Ammon's horn (tissue), 1 donor: ENCODE measurements around the gene HEPACAM.

Experiments used
- DNase-seq: peaks from one replicate; pipeline ENCODE4 v3.0.0-alpha.2; 2016; ENCODE audit warnings: low spot score

The HEPACAM gene

GRCh38 chr11:124942466-124943253 is 6.8 kb upstream of the HEPACAM start:
- DNase-seq = peak; percentile 95

- no peak for DNase-seq
Observed at GRCh38 chr11:124941703-124942102, 5.9 kb upstream of the HEPACAM start.

- no peak for DNase-seq
Observed at GRCh38 chr11:124938970-124939369, 3.1 kb upstream of the HEPACAM start.

- DNase-seq = no peak
Observed at GRCh38 chr11:124938206-124938765, 2.4 kb upstream of the HEPACAM start.

GRCh38 chr11:124937336-124937935 is 1.6 kb upstream of the HEPACAM start:
- no peak for DNase-seq

- no peak for DNase-seq
Observed at GRCh38 chr11:124934862-124935547, 842 bp downstream of the HEPACAM start.

GRCh38 chr11:124930799-124931198 is 5.0 kb downstream of the HEPACAM start:
- no peak for DNase-seq

- DNase-seq = peak; percentile 65
Observed at GRCh38 chr11:124928942-124929665, 6.7 kb downstream of the HEPACAM start.

GRCh38 chr11:124923296-124923695 is 12.6 kb downstream of the HEPACAM start:
- DNase-seq = no peak

GRCh38 chr11:124922831-124923230 is 13.0 kb downstream of the HEPACAM start:
- DNase-seq = no peak

GRCh38 chr11:124920870-124921609 is 14.8 kb downstream of the HEPACAM start:
- DNase-seq = no peak

- DNase-seq = no peak
Observed at GRCh38 chr11:124920356-124920755, 15.5 kb downstream of the HEPACAM start.

GRCh38 chr11:124919898-124920297 is 15.9 kb downstream of the HEPACAM start:
- DNase-seq = no peak

GRCh38 chr11:124918950-124919349 is 16.9 kb downstream of the HEPACAM start, which contains the start of gene HEPN1:
Gene HEPN1, plus strand, starts transcription at chr11:124919250.
- no peak for DNase-seq

GRCh38 chr11:124917115-124917637 is 18.7 kb downstream of the HEPACAM start:
- DNase-seq = peak; percentile 95

- no peak for DNase-seq
Observed at GRCh38 chr11:124916370-124916710, 19.5 kb downstream of the HEPACAM start.

GRCh38 chr11:124915541-124916369 is 20.1 kb downstream of the HEPACAM start:
- DNase-seq = no peak

GRCh38 chr11:124902616-124903015 is 33.2 kb downstream of the HEPACAM start:
- no peak for DNase-seq

- no peak for DNase-seq
Observed at GRCh38 chr11:124900464-124900863, 35.4 kb downstream of the HEPACAM start.
